DMS53 (cell line): ENCODE results near the gene OR2T3.
"Not testable (repeated sequence)": the region's sequence is repeated elsewhere in the genome, so short reads cannot be mapped to it uniquely, and the experiment has no call there.

Experiments used
- DNase-seq: peaks from one replicate; lab custom pipeline; 2025; lab: John Stamatoyannopoulos, UW

Gene OR2T3

DNA sequence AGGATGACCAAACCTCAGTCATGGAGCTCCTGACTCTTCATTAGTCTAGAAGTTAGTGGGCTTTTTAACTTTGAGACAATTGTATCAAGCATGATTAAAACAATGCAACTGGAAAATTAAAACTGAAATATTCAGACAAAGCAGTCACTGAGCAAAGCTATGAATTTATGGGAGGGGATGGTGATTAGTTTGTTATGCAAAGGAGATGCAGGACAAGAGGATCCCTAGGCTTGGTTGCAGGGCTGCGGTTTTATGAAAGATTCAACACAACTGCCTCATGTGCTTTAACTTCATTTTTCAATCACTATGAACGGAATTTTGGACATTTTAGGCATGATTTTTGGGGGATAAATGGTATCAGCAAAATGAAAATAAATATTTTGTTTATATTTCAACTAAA is 1.0 kb upstream of the OR2T3 start:
- not testable (repeated sequence) for DNase-seq

DNA sequence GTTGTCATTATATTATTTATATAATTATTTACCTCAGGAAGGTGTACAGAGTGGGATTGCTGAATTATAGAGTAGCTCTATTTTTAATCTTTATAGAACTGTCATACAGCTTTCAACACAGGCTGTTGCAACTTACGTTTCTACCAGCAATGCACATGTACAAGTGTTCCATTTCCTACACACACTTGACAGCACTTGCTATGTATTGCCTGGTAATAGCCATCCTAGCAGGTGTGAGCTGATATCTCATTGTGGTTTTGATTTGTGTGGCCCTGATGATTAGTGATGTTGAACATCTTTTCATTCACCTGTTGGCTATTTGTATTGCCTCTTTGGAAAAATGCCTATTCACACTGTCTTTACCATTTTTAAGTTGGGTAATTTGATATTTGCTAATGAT is 2.5 kb downstream of the OR2T3 start:
- DNase-seq, result not testable (repeated sequence)

DNA sequence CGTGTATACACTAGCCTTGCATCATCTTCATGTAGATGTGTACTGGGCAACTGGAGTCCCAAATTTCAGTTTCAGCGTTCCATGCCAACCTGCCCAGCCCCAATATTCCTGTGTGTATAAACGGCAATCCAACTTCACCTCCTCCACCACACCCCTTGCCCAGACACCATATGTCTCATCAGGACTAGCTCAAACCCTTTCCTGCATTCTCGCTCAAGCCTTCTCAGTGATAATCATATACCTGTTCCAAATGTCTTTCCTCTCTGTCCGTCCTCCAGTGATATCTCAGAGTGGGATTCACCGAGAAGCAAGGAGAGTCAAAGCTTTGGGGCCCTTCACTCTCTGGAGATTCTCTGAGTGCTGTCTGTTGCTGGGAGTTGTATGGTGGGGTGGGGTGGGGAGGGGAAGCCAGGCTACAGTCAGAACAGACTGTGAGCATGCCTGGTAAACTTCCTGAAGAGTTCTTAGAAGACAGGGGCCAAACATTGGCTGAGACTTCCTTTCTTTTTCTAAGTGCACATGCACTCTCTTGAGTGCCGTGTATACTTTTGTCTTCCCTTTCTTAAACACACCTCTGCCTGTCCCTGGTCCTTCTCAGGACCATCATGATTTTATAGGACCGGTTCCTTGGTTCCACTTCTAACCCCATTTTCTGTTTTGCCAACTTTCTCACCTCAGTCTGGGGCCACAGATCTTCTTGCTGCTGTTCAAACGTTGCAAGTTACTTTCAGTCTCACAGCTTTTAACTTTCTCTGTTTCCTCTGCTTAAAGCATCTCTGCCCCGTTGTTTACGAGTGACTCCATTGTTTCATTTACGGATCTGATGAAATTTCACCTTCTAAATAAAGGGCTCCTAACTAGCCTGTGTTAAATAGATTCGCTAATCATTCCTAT is 8.8 kb downstream of the OR2T3 start:
- DNase-seq, result not testable (repeated sequence)

DNA sequence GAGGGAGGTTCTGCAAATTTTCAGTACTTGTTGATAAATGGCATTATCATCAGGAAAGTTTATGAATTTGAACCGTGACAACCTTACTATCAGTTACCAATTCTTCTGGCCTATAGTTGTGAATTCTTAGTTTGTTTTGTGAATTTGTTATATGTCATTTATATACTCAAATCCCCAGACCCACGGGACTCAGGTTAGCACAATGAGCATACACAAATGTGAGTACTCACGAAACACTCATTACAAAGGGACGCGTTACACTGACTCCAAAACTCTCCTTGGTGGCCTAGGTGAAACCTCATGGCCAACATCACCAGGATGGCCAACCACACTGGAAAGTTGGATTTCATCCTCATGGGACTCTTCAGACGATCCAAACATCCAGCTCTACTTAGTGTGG is 15.1 kb downstream of the OR2T3 start, which contains the start of gene OR2T5:
Gene OR2T5, plus strand, starts transcription at position 301 of the 400 bp plus-strand sequence. Its CDS starts 0 bp downstream, at position 301.
- DNase-seq, result not testable (repeated sequence)

DNA sequence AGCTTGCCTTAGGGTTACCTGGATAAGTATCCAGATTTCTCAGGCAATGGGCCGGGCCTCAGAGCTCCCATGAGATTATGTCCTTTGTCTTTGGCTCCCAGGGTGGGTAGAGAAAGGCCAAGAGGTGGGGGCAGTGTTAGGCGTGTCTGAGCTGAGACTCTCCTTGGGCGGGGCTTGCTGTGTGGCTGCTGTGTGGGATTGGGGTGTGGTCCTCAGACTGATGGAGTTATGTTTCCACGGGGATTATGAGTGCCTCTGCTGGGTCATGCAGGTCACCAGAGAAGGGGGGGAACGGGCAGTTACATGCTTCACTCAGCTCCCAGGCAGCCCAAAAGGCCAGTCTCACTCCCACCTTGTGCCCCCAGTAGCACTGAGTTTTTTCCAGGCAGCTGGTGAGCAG is 23.5 kb downstream of the OR2T3 start:
- DNase-seq, result not testable (repeated sequence)

DNA sequence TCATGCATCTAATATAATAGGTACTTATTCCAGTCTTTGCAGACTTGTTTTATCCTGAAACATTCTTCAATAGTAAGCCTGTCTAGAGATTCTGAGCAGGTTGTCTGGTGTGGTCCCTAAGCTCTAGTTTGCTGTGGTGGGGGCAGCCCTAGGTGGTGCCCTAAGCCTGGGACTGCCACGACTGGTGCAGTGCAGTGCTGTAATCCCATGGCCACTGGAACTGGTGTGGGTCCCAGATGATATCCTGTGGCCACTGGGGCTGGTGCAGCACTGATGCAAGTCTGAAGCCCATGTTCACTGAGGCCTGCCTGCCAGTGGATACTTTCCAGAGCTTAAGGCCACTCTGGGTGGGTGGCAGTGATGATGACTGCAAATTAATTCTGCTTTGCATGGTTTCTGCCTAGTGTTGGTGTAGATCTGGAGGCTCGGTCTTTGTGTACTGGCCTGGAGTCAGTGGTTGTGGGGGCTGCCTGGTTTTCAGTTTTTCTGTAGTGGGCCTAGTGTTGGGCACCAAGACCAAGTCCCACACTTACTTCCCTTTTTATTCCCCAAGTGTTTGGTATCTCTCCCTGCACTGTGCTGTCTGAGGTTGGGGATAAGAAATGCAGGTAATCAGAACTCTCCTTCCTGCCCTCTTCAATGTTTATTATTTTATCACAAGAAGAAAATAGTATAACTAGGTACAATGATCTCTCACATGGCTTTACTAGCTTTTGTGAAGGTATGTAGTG is 27.3 kb downstream of the OR2T3 start:
- not testable (repeated sequence) for DNase-seq

DNA sequence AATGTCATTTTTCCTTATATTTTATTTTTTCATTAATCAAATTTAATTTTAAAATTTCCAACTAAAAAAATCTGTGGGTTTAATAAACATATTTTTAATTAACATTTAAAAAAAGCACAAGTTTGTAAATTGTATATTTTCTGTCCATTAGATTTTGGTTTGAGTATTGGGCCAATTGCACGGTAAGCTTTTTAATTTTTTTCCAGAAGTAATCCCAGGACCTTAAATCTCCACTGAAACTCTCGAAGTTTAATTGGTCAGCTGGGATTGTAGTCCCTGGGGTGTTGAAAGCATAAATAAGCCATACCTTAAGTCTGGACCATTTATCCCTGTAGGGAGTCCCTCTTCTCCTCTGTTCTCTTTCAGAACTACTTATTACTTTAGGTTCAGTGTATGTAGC is 34.6 kb downstream of the OR2T3 start, which contains the start of gene OR2G6:
Gene OR2G6, plus strand, starts transcription at position 301 of the 400 bp plus-strand sequence. CDS start 13,574 bp downstream, outside the sequence.
- DNase-seq, result not testable (repeated sequence)

DNA sequence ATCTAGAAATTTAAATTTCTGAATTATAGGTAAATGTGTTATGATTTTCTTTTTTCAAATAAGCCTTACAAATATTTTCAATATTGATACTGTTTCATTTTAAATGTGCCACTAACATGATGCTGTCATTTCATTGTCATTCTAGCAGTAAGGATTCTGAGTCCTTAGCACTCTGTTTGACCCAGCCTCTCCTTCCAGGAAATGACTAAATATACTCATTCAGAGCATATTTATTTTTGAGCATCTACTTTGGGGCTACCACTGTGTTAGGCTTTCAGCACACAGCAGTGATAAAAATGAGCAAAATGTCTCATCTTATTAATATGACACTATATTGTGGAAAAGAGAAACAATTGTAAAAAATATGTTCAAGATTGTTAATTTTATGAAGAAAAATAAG is 37.1 kb downstream of the OR2T3 start:
- DNase-seq, result not testable (repeated sequence)

DNA sequence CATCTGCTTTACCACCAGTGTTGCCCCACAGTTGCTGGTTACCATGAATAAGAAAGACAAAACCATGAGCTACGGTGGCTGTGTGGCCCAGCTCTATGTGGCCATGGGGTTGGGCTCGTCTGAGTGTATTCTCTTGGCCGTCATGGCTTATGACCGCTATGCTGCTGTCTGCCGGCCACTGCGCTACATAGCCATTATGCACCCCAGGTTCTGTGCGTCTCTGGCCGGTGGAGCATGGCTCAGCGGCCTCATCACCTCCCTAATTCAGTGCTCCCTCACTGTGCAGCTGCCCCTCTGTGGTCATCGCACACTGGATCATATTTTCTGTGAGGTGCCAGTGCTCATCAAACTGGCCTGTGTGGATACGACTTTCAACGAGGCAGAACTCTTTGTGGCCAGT is 48.7 kb downstream of the OR2T3 start:
- DNase-seq, result no peak
